PC-3 (cell line): ENCODE data around the gene SUSD4. TPM values are rescaled to one million over a fixed set of nuclear protein-coding genes. Genes with fewer than 3 reads are reported as not detected.

Experiments
- ATAC-seq: fragments of 200-7000 bp; cut with Tn5 transposase; 2 replicates; pipeline ENCODE4 v1.9.1; 2020; ENCODE audit warnings: mild to moderate bottlenecking, moderate library complexity
- BruUV-seq: library from RNA; stranded (reverse); fragments of 400-500 nt; replicated peaks from 2 replicates; lab custom pipeline; 2021; lab: Mats Ljungman, UMichigan
- CTCF ChIA-PET: fragments of 300-600 bp; sonication (Branson Sonifier 250); formaldehyde crosslinking; loops from one replicate; lab custom pipeline; 2022; ENCODE audit warnings: antibody characterized with exemption; lab: Charles Lee
- POLR2A ChIA-PET: fragments of 300-600 bp; sonication (Branson Sonifier 250); formaldehyde crosslinking; loops from one replicate; lab custom pipeline; 2022; ENCODE audit warnings: antibody characterized with exemption; ENCODE audit not compliant: unreplicated experiment; lab: Charles Lee
- DNase-seq: peaks from one replicate; pipeline ENCODE4 v3.0.0-alpha.2; 2015
- H2AFZ ChIP-seq: fragments of 300-600 bp; sonication (generic); 2 replicates; pipeline ENCODE4 v1.6.0; 2016; ENCODE audit warnings: antibody characterized with exemption, low read length
- H3F3A ChIP-seq: fragments of 300-600 bp; sonication (generic); one replicate; pipeline ENCODE4 v1.6.0; 2017; ENCODE audit warnings: antibody characterized with exemption, low read length, control low read depth, mild to moderate bottlenecking; ENCODE audit not compliant: unreplicated experiment
- H3K27ac ChIP-seq: fragments of 300-600 bp; sonication (generic); 2 replicates; pipeline ENCODE4 v1.5.1; 2016; ENCODE audit warnings: mild to moderate bottlenecking, low read length
- H3K27me3 ChIP-seq: fragments of 300-600 bp; sonication (generic); 2 replicates; pipeline ENCODE4 v1.6.1; 2016; ENCODE audit warnings: low read length, mixed read lengths
- H3K36me3 ChIP-seq: fragments of 300-600 bp; sonication (generic); 2 replicates; pipeline ENCODE4 v1.6.1; 2016; ENCODE audit warnings: low read depth, mixed run types, low read length, mixed read lengths
- H3K4me1 ChIP-seq: fragments of 300-600 bp; sonication (generic); 2 replicates; pipeline ENCODE4 v1.5.1; 2016; ENCODE audit warnings: low read length; ENCODE audit not compliant: insufficient read depth
- H3K4me2 ChIP-seq: fragments of 300-600 bp; sonication (generic); 2 replicates; pipeline ENCODE4 v1.6.0; 2016; ENCODE audit warnings: low read length
- H3K4me3 ChIP-seq: fragments of 300-600 bp; sonication (generic); 2 replicates; pipeline ENCODE4 v1.5.1; 2016; ENCODE audit warnings: mild to moderate bottlenecking, low read length, mixed read lengths
- H3K79me2 ChIP-seq: fragments of 300-600 bp; sonication (generic); 2 replicates; pipeline ENCODE4 v1.6.1; 2017; ENCODE audit warnings: low read length, mixed read lengths
- H3K9ac ChIP-seq: fragments of 300-600 bp; sonication (generic); 2 replicates; pipeline ENCODE4 v1.6.0; 2016; ENCODE audit warnings: mild to moderate bottlenecking, low read length
- H3K9me2 ChIP-seq: fragments of 300-600 bp; sonication (generic); replicated peaks from 2 replicates; pipeline ENCODE4 v1.6.1; 2016; ENCODE audit warnings: mixed run types, low read length, mixed read lengths
- H3K9me3 ChIP-seq: fragments of 300-600 bp; sonication (generic); 2 replicates; pipeline ENCODE4 v1.6.1; 2016; ENCODE audit warnings: low read length, mixed read lengths
- H4K20me1 ChIP-seq: fragments of 300-600 bp; sonication (generic); 2 replicates; pipeline ENCODE4 v1.6.1; 2016; ENCODE audit warnings: low read length, mixed read lengths
- EZH2 ChIP-seq: fragments of 300-600 bp; sonication (generic); IDR thresholded peaks from one replicate; pipeline ENCODE4 v1.6.1; 2017; ENCODE audit warnings: antibody characterized with exemption, mild to moderate bottlenecking, low read length; ENCODE audit not compliant: unreplicated experiment
- EZH2phosphoT487 ChIP-seq: fragments of 300-600 bp; sonication (generic); IDR thresholded peaks from 2 replicates; pipeline ENCODE4 v1.6.1; 2018; ENCODE audit warnings: mild to moderate bottlenecking, antibody characterized with exemption, low read length, borderline replicate concordance
- intact Hi-C: fragments of 100-400 bp; cut with micrococcal nuclease; formaldehyde crosslinking; loops from 2 replicates; pipeline ENCODE4 v1.9.0; 2023
- total RNA-seq: library from RNA; depleted of rRNA; stranded (reverse); fragments of >200 nt; gene quantifications from 2 replicates; pipeline ENCODE4 v1.2.3, GENCODE V29; 2014
- TF ChIP-seq, protein P1 (sequence below): fragments of 300-600 bp; sonication (generic); conservative IDR thresholded peaks from 2 replicates; pipeline ENCODE4 v1.5.1; 2017; ENCODE audit warnings: antibody characterized with exemption, low read depth, mild to moderate bottlenecking, low read length

SUSD4 gene
- total RNA-seq, 1 experiment from 2014 or later = 5.2 TPM

DNA sequence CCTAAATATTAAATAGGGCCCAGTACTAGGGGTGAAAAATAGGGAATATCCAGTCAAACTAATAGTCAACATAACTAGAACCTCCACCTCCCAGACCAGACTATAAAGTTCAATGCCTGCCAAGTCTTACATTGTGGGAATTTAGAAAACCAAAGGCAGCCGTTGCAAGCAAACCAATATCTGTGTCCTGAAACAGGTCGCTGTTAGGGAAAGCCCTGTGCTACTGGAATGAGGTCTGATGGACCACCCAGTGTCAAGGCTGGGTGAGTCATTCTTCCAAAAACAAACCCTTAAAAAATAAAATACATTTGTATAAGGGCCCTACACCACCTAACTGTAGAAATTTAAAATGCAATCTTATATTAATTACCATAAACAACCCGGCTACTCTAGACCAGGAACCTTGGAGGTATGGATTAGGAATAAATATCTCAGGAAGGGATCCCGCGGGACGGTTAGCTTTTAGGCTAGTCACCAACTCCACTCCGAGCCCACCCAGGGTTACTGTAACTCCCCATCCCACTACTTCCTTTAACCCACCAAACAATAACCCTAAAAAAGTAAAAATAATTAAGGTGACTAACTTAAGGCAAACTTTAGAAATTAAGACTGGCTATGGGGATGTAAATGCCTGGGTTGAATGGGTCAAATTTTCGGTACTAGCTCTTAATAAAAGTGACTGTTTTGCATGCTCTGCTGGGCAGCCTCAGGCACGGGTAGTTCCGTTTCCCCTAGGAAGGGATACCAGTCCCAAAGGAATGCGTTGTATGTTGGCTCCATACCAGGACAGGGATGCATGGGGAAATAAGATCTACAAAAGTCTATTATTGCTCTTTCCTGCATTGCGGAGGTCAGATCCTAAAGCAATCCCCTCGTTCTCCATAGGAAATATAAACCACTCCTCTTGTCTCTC is 155.6 kb downstream of the SUSD4 start:
- H3K9me2 ChIP-seq = no peaks in the 10 kb centered on the region
- POLR2A ChIA-PET = no interaction called here
- H3K9ac ChIP-seq = no peak overlapping the region
- ATAC-seq = no peak
- no peak overlapping the region for H3K27ac ChIP-seq
- TF ChIP-seq, protein P1, sequence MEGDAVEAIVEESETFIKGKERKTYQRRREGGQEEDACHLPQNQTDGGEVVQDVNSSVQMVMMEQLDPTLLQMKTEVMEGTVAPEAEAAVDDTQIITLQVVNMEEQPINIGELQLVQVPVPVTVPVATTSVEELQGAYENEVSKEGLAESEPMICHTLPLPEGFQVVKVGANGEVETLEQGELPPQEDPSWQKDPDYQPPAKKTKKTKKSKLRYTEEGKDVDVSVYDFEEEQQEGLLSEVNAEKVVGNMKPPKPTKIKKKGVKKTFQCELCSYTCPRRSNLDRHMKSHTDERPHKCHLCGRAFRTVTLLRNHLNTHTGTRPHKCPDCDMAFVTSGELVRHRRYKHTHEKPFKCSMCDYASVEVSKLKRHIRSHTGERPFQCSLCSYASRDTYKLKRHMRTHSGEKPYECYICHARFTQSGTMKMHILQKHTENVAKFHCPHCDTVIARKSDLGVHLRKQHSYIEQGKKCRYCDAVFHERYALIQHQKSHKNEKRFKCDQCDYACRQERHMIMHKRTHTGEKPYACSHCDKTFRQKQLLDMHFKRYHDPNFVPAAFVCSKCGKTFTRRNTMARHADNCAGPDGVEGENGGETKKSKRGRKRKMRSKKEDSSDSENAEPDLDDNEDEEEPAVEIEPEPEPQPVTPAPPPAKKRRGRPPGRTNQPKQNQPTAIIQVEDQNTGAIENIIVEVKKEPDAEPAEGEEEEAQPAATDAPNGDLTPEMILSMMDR = no peak
- TF ChIP-seq EZH2phosphoT487 = no peak
- TF ChIP-seq EZH2 = no peak
- intact Hi-C loops = no loop called here
- CTCF ChIA-PET = no interaction called here
- H3K9me3 ChIP-seq = no peaks in the 10 kb centered on the region
- no peak overlapping the region for H3K4me3 ChIP-seq
- H3F3A ChIP-seq = no peaks in the 10 kb centered on the region
- no peaks in the 10 kb centered on the region for H3K36me3 ChIP-seq
- no peaks in the 10 kb centered on the region for H3K4me1 ChIP-seq
- H3K4me2 ChIP-seq = no peak overlapping the region
- no peak overlapping the region for H2AFZ ChIP-seq
- H4K20me1 ChIP-seq = no peaks in the 10 kb centered on the region
- BruUV-seq = no TSS peak
- no peaks in the 10 kb centered on the region for H3K27me3 ChIP-seq
- H3K79me2 ChIP-seq = no peaks in the 10 kb centered on the region
- DNase-seq = peak; percentile 40

DNA sequence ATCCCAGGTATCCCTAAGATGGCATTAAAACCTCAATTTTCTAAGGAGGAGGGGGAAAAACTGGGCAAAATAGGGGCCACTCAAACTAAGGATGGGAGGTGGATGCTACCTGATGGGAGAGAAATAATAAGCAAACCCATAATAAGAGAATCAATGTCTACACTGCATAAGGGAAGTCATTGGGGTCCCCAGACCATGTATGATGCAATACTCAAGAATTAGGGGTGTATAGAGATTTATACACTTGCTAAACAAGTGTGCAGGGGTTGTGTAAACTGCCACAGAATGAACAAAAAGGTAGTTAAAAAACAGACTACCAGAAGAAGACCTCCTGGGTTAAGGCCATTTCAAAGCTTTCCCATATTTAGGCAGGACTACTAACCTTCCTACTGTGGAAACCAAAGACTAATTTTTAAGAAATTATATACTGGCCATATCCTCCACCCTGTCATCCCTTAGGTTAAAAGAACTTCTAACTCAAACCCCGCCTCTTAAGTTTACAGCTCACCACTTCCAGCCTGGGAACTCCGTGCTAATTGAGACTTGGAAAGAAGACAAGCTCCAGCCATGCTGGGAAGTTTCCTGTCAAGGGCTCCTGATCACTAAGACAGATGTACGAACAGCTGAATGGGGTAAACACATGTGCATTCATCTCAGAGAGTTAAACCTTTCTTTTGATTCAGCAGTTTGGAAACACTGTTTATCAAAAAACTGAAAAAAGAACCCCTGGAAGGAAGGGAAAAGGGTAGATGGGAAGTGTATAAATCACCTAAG is 156.5 kb downstream of the SUSD4 start:
- POLR2A ChIA-PET = no interaction called here
- H3K4me2 ChIP-seq = no peak overlapping the region

More for the DNA sequence above, 156.5 kb downstream of the SUSD4 start:
- no peaks in the 10 kb centered on the region for H3K9me3 ChIP-seq
- intact Hi-C loops = no loop called here
- no peak overlapping the region for H2AFZ ChIP-seq
- no peaks in the 10 kb centered on the region for H3K4me1 ChIP-seq
- ATAC-seq (no peak), DNase-seq (no peak)
- H4K20me1 ChIP-seq = no peaks in the 10 kb centered on the region
- CTCF ChIA-PET = no interaction called here
- no peak overlapping the region for H3K9ac ChIP-seq
- no TSS peak for BruUV-seq
- H3K36me3 ChIP-seq = no peaks in the 10 kb centered on the region
- no peaks in the 10 kb centered on the region for H3K27me3 ChIP-seq
- TF ChIP-seq, protein P1 = no peak
- no peak for TF ChIP-seq EZH2phosphoT487
- TF ChIP-seq EZH2 = no peak
- H3K79me2 ChIP-seq = no peaks in the 10 kb centered on the region
- no peaks in the 10 kb centered on the region for H3K9me2 ChIP-seq
- H3K4me3 ChIP-seq = no peak overlapping the region
- no peaks in the 10 kb centered on the region for H3F3A ChIP-seq
- H3K27ac ChIP-seq = no peak overlapping the region
